HepG2 (cell line): Measurements from ENCODE around the gene RPA1. TPM values are rescaled to one million over a fixed set of nuclear protein-coding genes. Genes with fewer than 3 reads are reported as not detected.
A peak's percentile ranks its signal among the peaks of the same experiment; 100 is the strongest.

Source experiments
- ARHGAP35 ChIP-seq: sonication (generic); formaldehyde crosslinking; IDR thresholded peaks from 2 replicates; pipeline ENCODE4 v1.9.0; 2022; ENCODE audit warnings: mild to moderate bottlenecking, inconsistent platforms, moderate library complexity, missing genetic modification reagents, borderline replicate concordance
- E2F2 ChIP-seq: sonication (generic); formaldehyde crosslinking; IDR thresholded peaks from 2 replicates; pipeline ENCODE4 v1.4.0; 2020; ENCODE audit warnings: missing genetic modification reagents, borderline replicate concordance
- EED ChIP-seq: sonication (generic); formaldehyde crosslinking; IDR thresholded peaks from 2 replicates; pipeline ENCODE4 v1.5.0; 2020; ENCODE audit warnings: mild to moderate bottlenecking, missing genetic modification reagents
- GTF2F1 ChIP-seq: fragments of 150-350 bp; IDR thresholded peaks from 2 replicates; pipeline ENCODE4 v1.6.1; 2014; ENCODE audit warnings: low read length
- HOXA9 ChIP-seq: sonication (generic); formaldehyde crosslinking; IDR thresholded peaks from 2 replicates; pipeline ENCODE4 v1.8.1; 2022; ENCODE audit warnings: missing genetic modification reagents, mild to moderate bottlenecking, moderate library complexity, borderline replicate concordance
- IKZF1 ChIP-seq: fragments of 450-650 bp; IDR thresholded peaks from 2 replicates; pipeline ENCODE4 v1.7.1; 2016
- NFE2L1 ChIP-seq: sonication (generic); formaldehyde crosslinking; IDR thresholded peaks from 2 replicates; pipeline ENCODE4 v1.4.0; 2020; ENCODE audit warnings: missing genetic modification reagents, mild to moderate bottlenecking, borderline replicate concordance
- NONO ChIP-seq, 2 experiments: fragments of 450-650 bp in 1 of 2; sonication (generic) in 1 of 2; formaldehyde crosslinking in 1 of 2; IDR thresholded peaks in 1 of 2; conservative IDR thresholded peaks in 1 of 2; 2 replicates each; pipeline versions ENCODE4 v1.6.1 to v1.8.0; 2017 to 2022; ENCODE audit warnings: mild to moderate bottlenecking in 1 of 2, missing genetic modification reagents in 1 of 2, moderate library complexity in 1 of 2
- RXRA ChIP-seq: sonication (generic); formaldehyde crosslinking; IDR thresholded peaks from 2 replicates; pipeline ENCODE4 v1.5.1; 2020; ENCODE audit warnings: missing genetic modification reagents
- SKI ChIP-seq: fragments of 450-650 bp; IDR thresholded peaks from one replicate; pipeline ENCODE4 v1.6.1; 2018; ENCODE audit warnings: mild to moderate bottlenecking; ENCODE audit not compliant: partially characterized antibody
- SMYD3 ChIP-seq: sonication (generic); formaldehyde crosslinking; IDR thresholded peaks from 2 replicates; pipeline ENCODE4 v1.8.1; 2023; ENCODE audit warnings: mild to moderate bottlenecking, missing genetic modification reagents
- THAP9 ChIP-seq: sonication (generic); formaldehyde crosslinking; IDR thresholded peaks from 2 replicates; pipeline ENCODE4; 2020; ENCODE audit warnings: missing genetic modification reagents, mild to moderate bottlenecking, borderline replicate concordance
- ZNF263 ChIP-seq: sonication (generic); formaldehyde crosslinking; IDR thresholded peaks from 2 replicates; pipeline ENCODE4 v1.4.0; 2020; ENCODE audit warnings: missing genetic modification reagents
- ZNF317 ChIP-seq: sonication (generic); formaldehyde crosslinking; IDR thresholded peaks from 2 replicates; pipeline ENCODE4 v1.5.0; 2020; ENCODE audit warnings: mild to moderate bottlenecking, missing genetic modification reagents
- ZNF484 ChIP-seq: sonication (generic); formaldehyde crosslinking; IDR thresholded peaks from 2 replicates; pipeline ENCODE4 v1.5.1; 2020; ENCODE audit warnings: mild to moderate bottlenecking, low read depth, missing genetic modification reagents, borderline replicate concordance
- ZNF547 ChIP-seq: sonication (generic); formaldehyde crosslinking; IDR thresholded peaks from 2 replicates; pipeline ENCODE4 v1.5.1; 2020; ENCODE audit warnings: mild to moderate bottlenecking, missing genetic modification reagents
- ZNF687 ChIP-seq: sonication (generic); formaldehyde crosslinking; IDR thresholded peaks from 2 replicates; pipeline ENCODE4 v1.5.1; 2020; ENCODE audit warnings: mild to moderate bottlenecking, missing genetic modification reagents, moderate library complexity
- ZNF781 ChIP-seq: sonication (generic); formaldehyde crosslinking; IDR thresholded peaks from 2 replicates; pipeline ENCODE4 v1.5.1; 2020; ENCODE audit warnings: borderline replicate concordance, mild to moderate bottlenecking, missing genetic modification reagents; ENCODE audit errors: not compliant biosample characterization
- ZNF790 ChIP-seq: sonication (generic); formaldehyde crosslinking; IDR thresholded peaks from 2 replicates; pipeline ENCODE4 v1.8.0; 2022; ENCODE audit warnings: missing genetic modification reagents, mild to moderate bottlenecking, borderline replicate concordance
- polyA plus RNA-seq, 8 experiments: library from polyadenylated mRNA; depleted of rRNA in 3 of 8; stranded (reverse) in 7 of 8; unstranded in 1 of 8; fragments of >200 nt; fragmentation: Illumina TruSeq in 4 of 8; extraction: Trizol in 4 of 8; gene quantifications; 2 replicates each; pipeline versions ENCODE4 v1.2.1 to v1.2.3, GENCODE V29; 2011 to 2016; ENCODE audit warnings: low read depth in 4 of 8, missing spikeins in 1 of 8, mixed read lengths in 1 of 8; ENCODE audit not compliant: insufficient read depth in 1 of 8
- total RNA-seq, 5 experiments: library from RNA; depleted of rRNA; stranded (reverse); fragments of >200 nt; fragmentation: Illumina TruSeq; extraction: Trizol; gene quantifications; 2 replicates each; pipeline ENCODE4 v1.2.3, GENCODE V29; 2016; ENCODE audit warnings: low read depth in 1 of 5
- TF ChIP-seq, protein P1 (sequence below): sonication (generic); formaldehyde crosslinking; IDR thresholded peaks from 2 replicates; pipeline ENCODE4 v1.5.0; 2020; ENCODE audit warnings: mild to moderate bottlenecking, missing genetic modification reagents, moderate library complexity

RPA1 gene
- total and polyA plus RNA-seq, 2 of the 13 experiments (the other 11 are each of a cell fraction or from before 2014, with no cell fraction given), result 13.9 to 37.6 TPM

DNA sequence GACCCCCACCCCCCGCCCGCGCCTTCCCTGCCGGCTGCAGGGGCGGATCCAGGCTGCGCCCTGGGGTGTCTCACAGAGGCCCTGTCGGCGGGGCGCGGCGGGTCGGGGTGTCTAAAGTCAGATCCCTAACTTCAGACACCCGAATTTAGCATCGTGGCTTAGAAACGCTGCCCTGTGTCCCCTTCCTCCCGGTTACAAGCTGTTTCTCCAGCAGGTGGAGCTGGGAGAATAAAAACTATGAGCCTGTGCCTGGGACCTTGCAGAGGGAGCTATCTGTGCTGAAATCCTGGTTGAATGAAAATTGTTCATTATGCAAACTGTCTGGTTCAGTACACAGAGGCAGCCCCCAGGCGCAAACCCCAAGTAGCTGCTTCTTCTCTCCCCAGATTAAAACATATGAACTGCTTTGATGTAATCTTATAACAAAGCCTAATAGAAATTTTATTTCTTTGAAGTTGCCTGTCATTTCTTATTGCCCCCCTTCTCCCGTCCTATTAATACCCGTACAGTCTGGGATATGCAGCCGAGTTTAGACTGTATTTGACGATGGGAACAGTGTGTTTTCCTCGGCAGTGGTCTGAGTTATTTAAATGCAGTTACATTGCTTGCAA, 79.0 kb downstream of the RPA1 start (continued):
- TF ChIP-seq, protein P1, sequence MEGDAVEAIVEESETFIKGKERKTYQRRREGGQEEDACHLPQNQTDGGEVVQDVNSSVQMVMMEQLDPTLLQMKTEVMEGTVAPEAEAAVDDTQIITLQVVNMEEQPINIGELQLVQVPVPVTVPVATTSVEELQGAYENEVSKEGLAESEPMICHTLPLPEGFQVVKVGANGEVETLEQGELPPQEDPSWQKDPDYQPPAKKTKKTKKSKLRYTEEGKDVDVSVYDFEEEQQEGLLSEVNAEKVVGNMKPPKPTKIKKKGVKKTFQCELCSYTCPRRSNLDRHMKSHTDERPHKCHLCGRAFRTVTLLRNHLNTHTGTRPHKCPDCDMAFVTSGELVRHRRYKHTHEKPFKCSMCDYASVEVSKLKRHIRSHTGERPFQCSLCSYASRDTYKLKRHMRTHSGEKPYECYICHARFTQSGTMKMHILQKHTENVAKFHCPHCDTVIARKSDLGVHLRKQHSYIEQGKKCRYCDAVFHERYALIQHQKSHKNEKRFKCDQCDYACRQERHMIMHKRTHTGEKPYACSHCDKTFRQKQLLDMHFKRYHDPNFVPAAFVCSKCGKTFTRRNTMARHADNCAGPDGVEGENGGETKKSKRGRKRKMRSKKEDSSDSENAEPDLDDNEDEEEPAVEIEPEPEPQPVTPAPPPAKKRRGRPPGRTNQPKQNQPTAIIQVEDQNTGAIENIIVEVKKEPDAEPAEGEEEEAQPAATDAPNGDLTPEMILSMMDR (CRISPR knock-in tag), result peak; percentile 89
- TF ChIP-seq IKZF1, result no peak
- peak; percentile 53 for TF ChIP-seq ZNF263
- no peak for TF ChIP-seq ARHGAP35
- TF ChIP-seq SMYD3 (CRISPR knock-in tag), result no peak
- no peak for TF ChIP-seq THAP9 (CRISPR knock-in tag)
- TF ChIP-seq ZNF547, result no peak
- no peak for TF ChIP-seq ZNF484 (CRISPR knock-in tag)
- no peak for TF ChIP-seq SKI
- no peak for TF ChIP-seq ZNF781 (CRISPR knock-in tag)
- TF ChIP-seq HOXA9 (CRISPR knock-in tag), result no peak
- no peak for TF ChIP-seq ZNF790 (CRISPR knock-in tag)
- no peak for TF ChIP-seq GTF2F1
- TF ChIP-seq RXRA (CRISPR knock-in tag), result no peak
- TF ChIP-seq EED (CRISPR knock-in tag), result 0 out of 2 replicates have a peak, but pooled peaks have one; percentile 34
- no peak for TF ChIP-seq NONO (IDR thresholded peaks at IDR 0.05)
- no peak for TF ChIP-seq NONO (CRISPR knock-in tag; conservative IDR thresholded peaks at IDR 0.05)
- TF ChIP-seq ZNF317 (CRISPR knock-in tag), result no peak
- TF ChIP-seq NFE2L1, result no peak
- TF ChIP-seq E2F2, result no peak
- TF ChIP-seq ZNF687, result peak; percentile 42
